Activated naive CD4-positive, alpha-beta T cell (primary cell): ENCODE results near the gene AAMP.
"Not testable (repeated sequence)": the region's sequence is repeated elsewhere in the genome, so short reads cannot be mapped to it uniquely, and the experiment has no call there.

Experiments
- DNase-seq, 4 experiments: peaks; one replicate each; lab custom pipeline; 2025; lab: John Stamatoyannopoulos, UW

The AAMP gene

GRCh38 chr2:218275371-218276072 is 5.6 kb upstream of the AAMP start:
- DNase-seq, result no peak

- DNase-seq, result no peak
These were observed 4.6 kb upstream of the AAMP start for GRCh38 chr2:218274586-218274985.

GRCh38 chr2:218273908-218274249 is 3.9 kb upstream of the AAMP start:
- no peak for DNase-seq

- not testable (repeated sequence) for DNase-seq
These were observed 3.4 kb upstream of the AAMP start for GRCh38 chr2:218273214-218273907.

GRCh38 chr2:218272531-218273212 is 2.7 kb upstream of the AAMP start:
- peak; percentile 28 to 62 (median 50) for DNase-seq

GRCh38 chr2:218271865-218272530 is 2.1 kb upstream of the AAMP start:
- DNase-seq, result no peak

GRCh38 chr2:218271487-218271797 is 1.5 kb upstream of the AAMP start:
- no peak for DNase-seq

- no peak for DNase-seq
These were observed 967 bp upstream of the AAMP start for GRCh38 chr2:218270721-218271486.

GRCh38 chr2:218267259-218267658 is 2.7 kb downstream of the AAMP start:
- no peak for DNase-seq

- no peak for DNase-seq
These were observed 3.5 kb downstream of the AAMP start for GRCh38 chr2:218266316-218266979.

GRCh38 chr2:218265626-218266025 is 4.3 kb downstream of the AAMP start:
- DNase-seq, result no peak

- no peak for DNase-seq
These were observed 5.0 kb downstream of the AAMP start for GRCh38 chr2:218264773-218265561.

- DNase-seq, result no peak
These were observed 5.9 kb downstream of the AAMP start for GRCh38 chr2:218263817-218264641.

GRCh38 chr2:218262631-218263586 is 7.0 kb downstream of the AAMP start:
- DNase-seq, result no peak

- no peak for DNase-seq
These were observed 7.7 kb downstream of the AAMP start for GRCh38 chr2:218262237-218262600.

- DNase-seq, result no peak
These were observed 8.3 kb downstream of the AAMP start for GRCh38 chr2:218261423-218262236.

- DNase-seq, result no peak
These were observed 9.1 kb downstream of the AAMP start, which contains the start of gene GPBAR1 for GRCh38 chr2:218260742-218261422. TSS of gene GPBAR1 (plus strand) at chr2:218261015. CDS start at chr2:218262725, 1,710 bp downstream.
